ENCODE results near the gene ASTN2.

GRCh38 chr9:116520218-116520617, 894.6 kb downstream of the ASTN2 start:
- TF ChIP-seq CTCF (IDR thresholded peaks at IDR 0.05) (no peak), POLR2A (IDR thresholded peaks at IDR 0.05) (no peak), EP300 (IDR thresholded peaks at IDR 0.05) (no peak)
